Measurements from ENCODE around the gene RNASE13. TPM values are rescaled to one million over a fixed set of nuclear protein-coding genes. Genes with fewer than 3 reads are reported as not detected.

The RNASE13 gene
- polyA plus RNA-seq (ENCODE audit: insufficient read length): 0.68 TPM
- long read RNA-seq, donor 1: 0 reads
- long read RNA-seq, donor 2: 0 reads
- long read RNA-seq, donor 3: 0 reads
- long read RNA-seq, donor 4: 0 reads
- long read RNA-seq, donor 5: 0 reads
- long read RNA-seq, donor 6: 0 reads
- long read RNA-seq, donor 7: 0 reads
- long read RNA-seq, donor 8: 0 reads

- no peak for DNase-seq
Measured at GRCh38 chr14:21034707-21035106, at the start of gene RNASE13. Gene RNASE13 (minus strand): TSS chr14:21034807. CDS start chr14:21034288, 519 bp downstream.

- DNase-seq: no peak
Measured at GRCh38 chr14:21084396-21084795, 49.8 kb upstream of the RNASE13 start.

GRCh38 chr14:21083565-21084325 lies 49.1 kb upstream of the RNASE13 start:
- DNase-seq: no peak

GRCh38 chr14:21081521-21082142 lies 47.0 kb upstream of the RNASE13 start:
- DNase-seq: no peak

GRCh38 chr14:21078726-21079125 lies 44.1 kb upstream of the RNASE13 start:
- no peak for DNase-seq

GRCh38 chr14:21078287-21078686 lies 43.7 kb upstream of the RNASE13 start:
- no peak for DNase-seq

- no peak for DNase-seq
Measured at GRCh38 chr14:21077672-21078071, 43.1 kb upstream of the RNASE13 start.

GRCh38 chr14:21075719-21076437 lies 41.3 kb upstream of the RNASE13 start:
- no peak for DNase-seq

GRCh38 chr14:21074398-21075272 lies 40.0 kb upstream of the RNASE13 start:
- DNase-seq: no peak

- DNase-seq: no peak
Measured at GRCh38 chr14:21073921-21074320, 39.3 kb upstream of the RNASE13 start.

GRCh38 chr14:21072781-21073339 lies 38.3 kb upstream of the RNASE13 start:
- DNase-seq: no peak

GRCh38 chr14:21072031-21072473 lies 37.4 kb upstream of the RNASE13 start:
- no peak for DNase-seq

GRCh38 chr14:21071225-21072030 lies 36.8 kb upstream of the RNASE13 start:
- peak; percentile 89 for DNase-seq

GRCh38 chr14:21070610-21071224 lies 36.1 kb upstream of the RNASE13 start:
- DNase-seq: peak; percentile 61

GRCh38 chr14:21070083-21070609 lies 35.5 kb upstream of the RNASE13 start, which contains the start of gene ARHGEF40:
Gene ARHGEF40 (plus strand): TSS chr14:21070304. CDS start chr14:21070397, 93 bp downstream.
- peak; percentile 66 for DNase-seq

- peak; percentile 44 for DNase-seq
Measured at GRCh38 chr14:21069388-21070082, 34.9 kb upstream of the RNASE13 start.

- peak; percentile 82 for DNase-seq
Measured at GRCh38 chr14:21068521-21069387, 34.1 kb upstream of the RNASE13 start.
